ENCODE results near the gene COA8. TPM values are rescaled to one million over a fixed set of nuclear protein-coding genes. Genes with fewer than 3 reads are reported as not detected.

Gene COA8
- total and polyA plus RNA-seq, 2 of the 13 experiments (the other 11 are each of a cell fraction or from before 2014, with no cell fraction given): 10.9 to 25.1 TPM

DNA sequence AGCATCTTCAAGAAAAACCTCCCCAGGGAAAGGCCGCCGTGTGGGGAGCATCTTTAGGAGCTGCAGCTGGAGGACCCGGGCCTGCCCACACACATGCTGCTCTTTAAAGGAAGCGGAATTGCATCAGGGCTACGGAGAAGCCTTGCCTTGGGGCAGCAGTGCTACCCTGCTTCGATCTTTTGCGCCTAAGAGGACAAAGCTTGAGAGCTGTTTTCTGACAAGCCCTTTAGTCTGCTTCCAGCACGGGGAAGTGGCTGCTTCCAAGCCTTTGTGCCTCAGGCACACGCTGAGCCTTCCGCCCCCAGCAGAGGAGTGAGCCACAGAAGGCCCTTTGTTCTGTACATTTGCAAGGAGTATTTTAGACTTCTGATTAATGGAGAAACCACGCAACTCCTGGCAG, 31.5 kb downstream of the COA8 start (continued):
- no peak for TF ChIP-seq ZBED4 (CRISPR knock-in tag; IDR thresholded peaks at IDR 0.05; ENCODE audit: borderline replicate concordance)
- TF ChIP-seq, protein P1, sequence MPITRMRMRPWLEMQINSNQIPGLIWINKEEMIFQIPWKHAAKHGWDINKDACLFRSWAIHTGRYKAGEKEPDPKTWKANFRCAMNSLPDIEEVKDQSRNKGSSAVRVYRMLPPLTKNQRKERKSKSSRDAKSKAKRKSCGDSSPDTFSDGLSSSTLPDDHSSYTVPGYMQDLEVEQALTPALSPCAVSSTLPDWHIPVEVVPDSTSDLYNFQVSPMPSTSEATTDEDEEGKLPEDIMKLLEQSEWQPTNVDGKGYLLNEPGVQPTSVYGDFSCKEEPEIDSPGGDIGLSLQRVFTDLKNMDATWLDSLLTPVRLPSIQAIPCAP (CRISPR knock-in tag; IDR thresholded peaks at IDR 0.05; ENCODE audit: low read depth): no peak
- 0 out of 2 replicates have a peak, but pooled peaks have one; percentile 34 for TF ChIP-seq ZNF343 (CRISPR knock-in tag; IDR thresholded peaks at IDR 0.05)
- no peak for TF ChIP-seq TBP (CRISPR knock-in tag; IDR thresholded peaks at IDR 0.05)
- peak; percentile 34; the same call in 1 of the 2 replicates for TF ChIP-seq SALL1 (CRISPR knock-in tag; IDR thresholded peaks at IDR 0.05)
- no peak for TF ChIP-seq SIX4 (CRISPR knock-in tag; IDR thresholded peaks at IDR 0.05)
- TF ChIP-seq, protein P2, sequence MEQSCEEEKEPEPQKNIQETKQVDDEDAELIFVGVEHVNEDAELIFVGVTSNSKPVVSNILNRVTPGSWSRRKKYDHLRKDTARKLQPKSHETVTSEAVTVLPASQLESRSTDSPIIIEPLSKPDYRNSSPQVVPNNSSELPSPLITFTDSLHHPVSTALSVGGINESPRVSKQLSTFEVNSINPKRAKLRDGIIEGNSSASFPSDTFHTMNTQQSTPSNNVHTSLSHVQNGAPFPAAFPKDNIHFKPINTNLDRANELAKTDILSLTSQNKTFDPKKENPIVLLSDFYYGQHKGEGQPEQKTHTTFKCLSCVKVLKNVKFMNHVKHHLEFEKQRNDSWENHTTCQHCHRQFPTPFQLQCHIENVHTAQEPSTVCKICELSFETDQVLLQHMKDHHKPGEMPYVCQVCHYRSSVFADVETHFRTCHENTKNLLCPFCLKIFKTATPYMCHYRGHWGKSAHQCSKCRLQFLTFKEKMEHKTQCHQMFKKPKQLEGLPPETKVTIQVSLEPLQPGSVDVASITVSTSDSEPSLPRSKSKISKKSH (CRISPR knock-in tag; IDR thresholded peaks at IDR 0.05; ENCODE audit: borderline replicate concordance): no peak
- TF ChIP-seq, protein P3, sequence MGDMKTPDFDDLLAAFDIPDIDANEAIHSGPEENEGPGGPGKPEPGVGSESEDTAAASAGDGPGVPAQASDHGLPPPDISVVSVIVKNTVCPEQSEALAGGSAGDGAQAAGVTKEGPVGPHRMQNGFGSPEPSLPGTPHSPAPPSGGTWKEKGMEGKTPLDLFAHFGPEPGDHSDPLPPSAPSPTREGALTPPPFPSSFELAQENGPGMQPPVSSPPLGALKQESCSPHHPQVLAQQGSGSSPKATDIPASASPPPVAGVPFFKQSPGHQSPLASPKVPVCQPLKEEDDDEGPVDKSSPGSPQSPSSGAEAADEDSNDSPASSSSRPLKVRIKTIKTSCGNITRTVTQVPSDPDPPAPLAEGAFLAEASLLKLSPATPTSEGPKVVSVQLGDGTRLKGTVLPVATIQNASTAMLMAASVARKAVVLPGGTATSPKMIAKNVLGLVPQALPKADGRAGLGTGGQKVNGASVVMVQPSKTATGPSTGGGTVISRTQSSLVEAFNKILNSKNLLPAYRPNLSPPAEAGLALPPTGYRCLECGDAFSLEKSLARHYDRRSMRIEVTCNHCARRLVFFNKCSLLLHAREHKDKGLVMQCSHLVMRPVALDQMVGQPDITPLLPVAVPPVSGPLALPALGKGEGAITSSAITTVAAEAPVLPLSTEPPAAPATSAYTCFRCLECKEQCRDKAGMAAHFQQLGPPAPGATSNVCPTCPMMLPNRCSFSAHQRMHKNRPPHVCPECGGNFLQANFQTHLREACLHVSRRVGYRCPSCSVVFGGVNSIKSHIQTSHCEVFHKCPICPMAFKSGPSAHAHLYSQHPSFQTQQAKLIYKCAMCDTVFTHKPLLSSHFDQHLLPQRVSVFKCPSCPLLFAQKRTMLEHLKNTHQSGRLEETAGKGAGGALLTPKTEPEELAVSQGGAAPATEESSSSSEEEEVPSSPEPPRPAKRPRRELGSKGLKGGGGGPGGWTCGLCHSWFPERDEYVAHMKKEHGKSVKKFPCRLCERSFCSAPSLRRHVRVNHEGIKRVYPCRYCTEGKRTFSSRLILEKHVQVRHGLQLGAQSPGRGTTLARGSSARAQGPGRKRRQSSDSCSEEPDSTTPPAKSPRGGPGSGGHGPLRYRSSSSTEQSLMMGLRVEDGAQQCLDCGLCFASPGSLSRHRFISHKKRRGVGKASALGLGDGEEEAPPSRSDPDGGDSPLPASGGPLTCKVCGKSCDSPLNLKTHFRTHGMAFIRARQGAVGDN (CRISPR knock-in tag; IDR thresholded peaks at IDR 0.05): peak; percentile 54

Data from HepG2 (cell line).